NCI-H146 (cell line): Measurements from ENCODE around the gene PYROXD2.
"Not testable (repeated sequence)": the region's sequence is repeated elsewhere in the genome, so short reads cannot be mapped to it uniquely, and the experiment has no call there.

Experiments
- DNase-seq: peaks from one replicate; lab custom pipeline; 2025; lab: John Stamatoyannopoulos, UW

PYROXD2 gene

GRCh38 chr10:98390406-98390805 lies 24.6 kb downstream of the PYROXD2 start:
- DNase-seq, result no peak

- no peak for DNase-seq
These were observed 25.6 kb downstream of the PYROXD2 start for GRCh38 chr10:98389398-98389797.

- DNase-seq, result no peak
These were observed 26.8 kb downstream of the PYROXD2 start for GRCh38 chr10:98388101-98388655.

GRCh38 chr10:98384531-98385133 lies 30.4 kb downstream of the PYROXD2 start:
- no peak for DNase-seq

- DNase-seq, result no peak
These were observed 31.1 kb downstream of the PYROXD2 start for GRCh38 chr10:98383869-98384268.

GRCh38 chr10:98383134-98383667 lies 31.8 kb downstream of the PYROXD2 start:
- DNase-seq, result not testable (repeated sequence)

GRCh38 chr10:98382691-98383101 lies 32.3 kb downstream of the PYROXD2 start:
- no peak for DNase-seq

GRCh38 chr10:98380493-98381339 lies 34.3 kb downstream of the PYROXD2 start:
- DNase-seq, result no peak

- no peak for DNase-seq
These were observed 36.3 kb downstream of the PYROXD2 start for GRCh38 chr10:98378722-98379121.

- DNase-seq, result no peak
These were observed 37.4 kb downstream of the PYROXD2 start for GRCh38 chr10:98377536-98377935.

GRCh38 chr10:98377001-98377400 lies 38.0 kb downstream of the PYROXD2 start:
- DNase-seq, result no peak

- no peak for DNase-seq
These were observed 38.5 kb downstream of the PYROXD2 start for GRCh38 chr10:98376485-98376884.

GRCh38 chr10:98374217-98374985 lies 40.6 kb downstream of the PYROXD2 start:
- peak; percentile 79 for DNase-seq

- DNase-seq, result no peak
These were observed 41.5 kb downstream of the PYROXD2 start for GRCh38 chr10:98373260-98374040.

- no peak for DNase-seq
These were observed 43.9 kb downstream of the PYROXD2 start for GRCh38 chr10:98370831-98371820.

GRCh38 chr10:98369801-98370200 lies 45.2 kb downstream of the PYROXD2 start:
- DNase-seq, result no peak

- DNase-seq, result no peak
These were observed 46.3 kb downstream of the PYROXD2 start for GRCh38 chr10:98368644-98369043.

- DNase-seq, result no peak
These were observed 47.2 kb downstream of the PYROXD2 start for GRCh38 chr10:98367604-98368451.

- DNase-seq, result no peak
These were observed 48.9 kb downstream of the PYROXD2 start for GRCh38 chr10:98366062-98366530.
